Measurements from ENCODE around the gene SAGE1. TPM values are rescaled to one million over a fixed set of nuclear protein-coding genes. Genes with fewer than 3 reads are reported as not detected.
"Not testable (repeated sequence)": the region's sequence is repeated elsewhere in the genome, so short reads cannot be mapped to it uniquely, and the experiment has no call there.

SAGE1 gene
- total and polyA plus RNA-seq, 7 donors, result not detected

DNA sequence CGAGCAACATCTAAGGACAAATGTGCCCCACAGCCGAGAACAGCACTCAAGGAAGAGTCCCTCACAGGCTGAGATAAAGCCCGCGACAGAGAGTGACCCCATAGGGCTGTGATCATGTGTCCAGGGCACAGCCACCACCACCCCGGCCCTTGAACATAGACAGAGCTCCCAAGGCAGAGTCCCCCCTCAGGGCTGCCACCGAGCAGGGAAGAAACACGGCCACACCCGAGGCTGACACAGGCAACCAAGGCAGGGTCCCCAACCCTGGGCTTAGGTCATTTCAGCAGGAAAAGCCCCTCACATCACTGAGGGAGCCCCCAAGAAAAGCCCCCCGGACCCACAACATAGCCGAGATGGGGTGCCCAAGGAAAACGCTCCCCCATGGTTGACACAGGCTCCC, 735 bp upstream of the SAGE1 start:
- TF ChIP-seq EP300 (IDR thresholded peaks at IDR 0.05), result no peak
- TF ChIP-seq POLR2A (IDR thresholded peaks at IDR 0.05), result no peak
- no peak for TF ChIP-seq CTCF (IDR thresholded peaks at IDR 0.05)
- no peak for TF ChIP-seq POLR2AphosphoS5 (IDR thresholded peaks at IDR 0.05)
- no peaks in the 10 kb centered on the region for H3K9me3 ChIP-seq
- no peaks in the 10 kb centered on the region for H3K36me3 ChIP-seq
- DNase-seq, result no peak
- intact Hi-C loops (cut with DNase I), result no loop called here
- no peak overlapping the region for H3K27ac ChIP-seq
- H3K27me3 ChIP-seq, result no peaks in the 10 kb centered on the region
- H3K4me3 ChIP-seq, result no peak overlapping the region
- 88 to 91% methylated on average over 11 of the region's 11 CpGs for WGBS, 2 donors
- no peaks in the 10 kb centered on the region for H3K4me1 ChIP-seq

DNA sequence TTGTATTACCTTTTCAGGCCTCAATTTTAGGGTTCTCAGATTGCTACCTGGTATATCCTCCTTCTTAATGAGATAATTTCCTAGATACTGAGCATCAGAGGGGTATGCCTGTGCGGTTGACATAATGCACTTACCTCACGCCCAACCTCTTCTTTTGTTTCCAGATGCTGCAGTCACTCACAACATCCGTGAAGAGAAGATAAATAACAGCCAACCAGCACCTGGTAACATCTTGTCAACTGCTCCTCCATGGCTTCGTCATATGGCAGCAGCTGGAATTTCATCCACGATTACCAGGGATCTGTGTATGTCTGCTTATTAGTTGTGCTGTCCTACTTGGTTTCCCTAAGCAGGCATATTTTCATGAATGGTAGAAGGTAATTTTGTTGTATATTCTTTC, 16.7 kb downstream of the SAGE1 start:
- 79 to 84% methylated on average over 5 of the region's 5 CpGs for whole genome bisulfite sequencing, 2 donors

GRCh38 chrX:135914404-135914803, 20.9 kb downstream of the SAGE1 start:
- Histone ChIP-seq H3K4me3 (no peak overlapping the region), H3K4me1 (no peaks in the 10 kb centered on the region), H3K36me3 (no peaks in the 10 kb centered on the region), H3K9me3 (no peaks in the 10 kb centered on the region), H3K27me3 (no peaks in the 10 kb centered on the region), H3K27ac (no peak overlapping the region)
- TF ChIP-seq CTCF (IDR thresholded peaks at IDR 0.05) (no peak), POLR2A (IDR thresholded peaks at IDR 0.05) (no peak), EP300 (IDR thresholded peaks at IDR 0.05) (no peak), POLR2AphosphoS5 (IDR thresholded peaks at IDR 0.05) (no peak)
- intact Hi-C loops (cut with DNase I), result no loop called here
- no peak for DNase-seq
- WGBS, 2 donors, result 83 to 89% methylated on average over 5 of the region's 5 CpGs

More for the DNA sequence above, 16.7 kb downstream of the SAGE1 start:
- Histone ChIP-seq H3K27ac (no peak overlapping the region), H3K4me3 (no peak overlapping the region), H3K36me3 (no peaks in the 10 kb centered on the region), H3K9me3 (no peaks in the 10 kb centered on the region), H3K27me3 (no peaks in the 10 kb centered on the region), H3K4me1 (no peaks in the 10 kb centered on the region)
- no peak for DNase-seq
- TF ChIP-seq EP300 (IDR thresholded peaks at IDR 0.05), result no peak
- no peak for TF ChIP-seq POLR2AphosphoS5 (IDR thresholded peaks at IDR 0.05)
- no peak for TF ChIP-seq CTCF (IDR thresholded peaks at IDR 0.05)
- TF ChIP-seq POLR2A (IDR thresholded peaks at IDR 0.05), result no peak
- intact Hi-C loops (cut with DNase I), result no loop called here

DNA sequence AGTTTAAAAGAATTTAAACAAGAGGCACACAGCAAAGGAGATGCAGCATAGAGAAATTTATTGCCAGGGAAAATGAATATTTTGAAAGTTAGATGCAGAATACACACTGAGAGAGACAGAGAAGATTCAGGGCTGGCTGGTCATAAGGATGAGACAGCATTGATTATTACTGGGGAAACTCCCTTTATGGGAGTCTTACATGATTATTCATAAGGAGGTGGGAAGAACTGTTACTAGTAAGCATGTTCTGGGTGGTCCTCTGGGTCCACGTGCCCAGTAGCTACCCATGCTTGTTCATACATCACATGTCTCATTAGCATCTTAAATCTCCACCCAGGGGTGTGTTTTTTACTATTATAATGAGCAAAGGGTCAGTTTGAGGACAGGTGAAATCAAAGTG, 27.0 kb downstream of the SAGE1 start:
- 25 to 45% methylated on average over 1 of the region's 1 CpG for WGBS, 2 donors
- H3K4me1 ChIP-seq; DNase-seq; intact Hi-C loops (cut with DNase I); H3K36me3 ChIP-seq; H3K27ac ChIP-seq; H3K4me3 ChIP-seq; H3K9me3 ChIP-seq; H3K27me3 ChIP-seq: not testable (repeated sequence)

GRCh38 chrX:135923353-135923752, 29.8 kb downstream of the SAGE1 start:
- Histone ChIP-seq H3K4me3 (no peak overlapping the region), H3K27me3 (no peaks in the 10 kb centered on the region), H3K9me3 (no peaks in the 10 kb centered on the region), H3K27ac (no peak overlapping the region), H3K36me3 (no peaks in the 10 kb centered on the region), H3K4me1 (no peaks in the 10 kb centered on the region)
- TF ChIP-seq POLR2AphosphoS5 (IDR thresholded peaks at IDR 0.05), result no peak
- no peak for TF ChIP-seq POLR2A (IDR thresholded peaks at IDR 0.05)
- no peak for TF ChIP-seq EP300 (IDR thresholded peaks at IDR 0.05)
- TF ChIP-seq CTCF (IDR thresholded peaks at IDR 0.05), result no peak
- WGBS, 2 donors, result 77 to 82% methylated on average over 5 of the region's 5 CpGs
- no peak for DNase-seq
- intact Hi-C loops (cut with DNase I), result no loop called here

Data from sigmoid colon (tissue), 7 donors.